22Rv1 (cell line): ENCODE data around the gene LGALS3BP.

Experiments
- CTCF ChIP-seq: fragments of 450-650 bp; IDR thresholded peaks from 2 replicates; pipeline ENCODE4 v1.5.1; 2017; ENCODE audit warnings: mild to moderate bottlenecking
- ZFX ChIP-seq: fragments of 450-650 bp; IDR thresholded peaks from 2 replicates; pipeline ENCODE4 v1.6.1; 2017; ENCODE audit warnings: antibody characterized with exemption, borderline replicate concordance

- TF ChIP-seq ZFX (no peak), CTCF (no peak)
These were observed 12.3 kb upstream of the LGALS3BP start for GRCh38 chr17:78991906-78992532.
